ENCODE data around the gene RGS10. TPM values are rescaled to one million over a fixed set of nuclear protein-coding genes. Genes with fewer than 3 reads are reported as not detected.

RGS10 gene
- total RNA-seq, 1 donor from 2014 or later: 31.0 TPM

GRCh38 chr10:119525116-119525515, 17.4 kb downstream of the RGS10 start:
- intact Hi-C loops (cut with DNase I): no loop called here
- Histone ChIP-seq H3K9me3 (no peaks in the 10 kb centered on the region), H3K4me1 (no peaks in the 10 kb centered on the region), H3K4me3 (no peak overlapping the region), H3K27me3 (no peaks in the 10 kb centered on the region), H3K36me3 (no peaks in the 10 kb centered on the region), H3K27ac (no peak overlapping the region)
- ATAC-seq (no peak), DNase-seq (no peak)
- TF ChIP-seq CTCF (IDR thresholded peaks at IDR 0.05): no peak

GRCh38 chr10:119524720-119525070, 17.8 kb downstream of the RGS10 start:
- DNase-seq (no peak), ATAC-seq (no peak)
- Histone ChIP-seq H3K4me1 (no peaks in the 10 kb centered on the region), H3K27ac (no peak overlapping the region), H3K27me3 (no peaks in the 10 kb centered on the region), H3K36me3 (no peaks in the 10 kb centered on the region), H3K9me3 (no peaks in the 10 kb centered on the region), H3K4me3 (no peak overlapping the region)
- intact Hi-C loops (cut with DNase I): no loop called here
- TF ChIP-seq CTCF (IDR thresholded peaks at IDR 0.05): no peak

- no peak for DNase-seq
- Histone ChIP-seq H3K4me1 (no peaks in the 10 kb centered on the region), H3K9me3 (no peaks in the 10 kb centered on the region), H3K27me3 (no peaks in the 10 kb centered on the region), H3K4me3 (no peak overlapping the region), H3K36me3 (no peaks in the 10 kb centered on the region), H3K27ac (no peak overlapping the region)
- intact Hi-C loops (cut with DNase I): no loop called here
- ATAC-seq: no peak
- TF ChIP-seq CTCF (IDR thresholded peaks at IDR 0.05): no peak
Observed at GRCh38 chr10:119523895-119524719, 18.4 kb downstream of the RGS10 start.

- Histone ChIP-seq H3K36me3 (no peaks in the 10 kb centered on the region), H3K4me3 (no peak overlapping the region), H3K27ac (no peak overlapping the region), H3K9me3 (no peaks in the 10 kb centered on the region), H3K4me1 (peaks cover 4% of the 10 kb centered on the region), H3K27me3 (no peaks in the 10 kb centered on the region)
- DNase-seq (no peak), ATAC-seq (peak; percentile 83)
- TF ChIP-seq CTCF (IDR thresholded peaks at IDR 0.05): no peak
- intact Hi-C loops (cut with DNase I): no loop called here
Observed at GRCh38 chr10:119522747-119523426, 19.6 kb downstream of the RGS10 start.

- H3K27ac ChIP-seq: no peak overlapping the region
- H3K4me3 ChIP-seq: no peak overlapping the region
- no peaks in the 10 kb centered on the region for H3K36me3 ChIP-seq
- no peaks in the 10 kb centered on the region for H3K27me3 ChIP-seq
- peaks cover 13% of the 10 kb centered on the region for H3K4me1 ChIP-seq
- ATAC-seq (no peak), DNase-seq (no peak)
- no peak for TF ChIP-seq CTCF (IDR thresholded peaks at IDR 0.05)
- H3K9me3 ChIP-seq: no peaks in the 10 kb centered on the region
- intact Hi-C loops (cut with DNase I): no loop called here
Observed at GRCh38 chr10:119521443-119522204, 20.9 kb downstream of the RGS10 start.

Data from upper lobe of right lung (tissue), 1 donor.